Neural progenitor cell (in vitro differentiated cells): ENCODE data around the gene TSPEAR. TPM values are rescaled to one million over a fixed set of nuclear protein-coding genes. Genes with fewer than 3 reads are reported as not detected.
A peak's percentile ranks its signal among the peaks of the same experiment; 100 is the strongest.

ENCODE experiments used
- DNase-seq: peaks from one replicate; pipeline ENCODE4 v3.0.0-alpha.2; 2016; ENCODE audit warnings: low spot score
- H2AFZ ChIP-seq: fragments of 200-600 bp; sonication (generic); replicated peaks from 2 replicates; pipeline ENCODE4 v1.6.1; 2016; ENCODE audit warnings: antibody characterized with exemption
- H3F3A ChIP-seq: fragments of 200-600 bp; sonication (generic); 2 replicates; pipeline ENCODE4 v1.6.1; 2016; ENCODE audit warnings: antibody characterized with exemption, low read depth
- H3K27ac ChIP-seq: fragments of 200-600 bp; sonication (generic); 2 replicates; pipeline ENCODE4 v1.5.1; 2016; ENCODE audit warnings: mild to moderate bottlenecking
- H3K27me3 ChIP-seq: fragments of 200-600 bp; sonication (generic); 2 replicates; pipeline ENCODE4 v1.6.1; 2016; ENCODE audit warnings: mild to moderate bottlenecking, moderate library complexity
- H3K36me3 ChIP-seq: fragments of 200-600 bp; sonication (generic); 2 replicates; pipeline ENCODE4 v1.5.1; 2016
- H3K4me1 ChIP-seq: fragments of 200-600 bp; sonication (generic); 2 replicates; pipeline ENCODE4 v1.6.1; 2016; ENCODE audit warnings: mixed run types
- H3K4me2 ChIP-seq: fragments of 200-600 bp; sonication (generic); 2 replicates; pipeline ENCODE4 v1.6.1; 2016
- H3K4me3 ChIP-seq: fragments of 200-600 bp; sonication (generic); 2 replicates; pipeline ENCODE4 v1.5.1; 2016
- H3K79me2 ChIP-seq: fragments of 200-600 bp; sonication (generic); 2 replicates; pipeline ENCODE4 v1.6.1; 2016; ENCODE audit warnings: low read depth
- H3K9ac ChIP-seq: fragments of 200-600 bp; sonication (generic); 2 replicates; pipeline ENCODE4 v1.6.1; 2016
- H3K9me3 ChIP-seq: fragments of 200-600 bp; sonication (generic); 2 replicates; pipeline ENCODE4 v1.5.1; 2016; ENCODE audit warnings: low read depth
- H4K20me1 ChIP-seq: fragments of 200-600 bp; sonication (generic); 2 replicates; pipeline ENCODE4 v1.6.1; 2016; ENCODE audit warnings: low read depth
- H3K27ac Mint-ChIP-seq: 3 replicates; pipeline ENCODE4 v1.8.0; 2021; ENCODE audit warnings: mixed read lengths
- H3K27me3 Mint-ChIP-seq: 2 replicates; pipeline ENCODE4 v1.8.0; 2022; ENCODE audit warnings: low read depth, mild to moderate bottlenecking, inconsistent platforms, moderate library complexity, mixed read lengths; ENCODE audit not compliant: insufficient read depth
- H3K36me3 Mint-ChIP-seq: 3 replicates; pipeline ENCODE4 v1.8.0; 2021; ENCODE audit warnings: mixed read lengths
- H3K4me1 Mint-ChIP-seq: 3 replicates; pipeline ENCODE4 v1.8.0; 2021; ENCODE audit warnings: mixed read lengths
- H3K4me3 Mint-ChIP-seq: 3 replicates; pipeline ENCODE4 v1.8.0; 2021; ENCODE audit warnings: mild to moderate bottlenecking, moderate library complexity, mixed read lengths
- H3K9me3 Mint-ChIP-seq: 3 replicates; pipeline ENCODE4 v1.8.0; 2020; ENCODE audit warnings: mixed read lengths
- CTCF ChIP-seq: fragments of 200-600 bp; sonication (generic); IDR thresholded peaks from 2 replicates; pipeline ENCODE4 v1.5.1; 2017; ENCODE audit warnings: antibody characterized with exemption, mild to moderate bottlenecking
- EZH2 ChIP-seq: fragments of 200-600 bp; sonication (generic); IDR thresholded peaks from 2 replicates; pipeline ENCODE4 v1.6.1; 2017; ENCODE audit warnings: antibody characterized with exemption, mild to moderate bottlenecking, moderate library complexity
- EZH2phosphoT487 ChIP-seq: fragments of 200-600 bp; sonication (generic); IDR thresholded peaks from 2 replicates; pipeline ENCODE4 v1.6.1; 2017; ENCODE audit warnings: antibody characterized with exemption
- total RNA-seq: library from RNA; depleted of rRNA; stranded (reverse); fragments of >200 nt; gene quantifications from 2 replicates; pipeline ENCODE4 v1.2.3, GENCODE V29; 2015; ENCODE audit warnings: low replicate concordance

The TSPEAR gene
- total RNA-seq, 1 donor from 2014 or later, result not detected

- no peaks in the 10 kb centered on the region for H3K9me3 Mint-ChIP-seq
These were observed 252.2 kb downstream of the TSPEAR start for GRCh38 chr21:44458971-44459711.

GRCh38 chr21:44456915-44457736 is 254.2 kb downstream of the TSPEAR start:
- H3K9ac ChIP-seq, result no peak overlapping the region
- no peaks in the 10 kb centered on the region for H3K36me3 ChIP-seq
- Mint-ChIP-seq H3K4me3 (peak overlapping the region; percentile 79), H3K27ac (no peak overlapping the region), H3K36me3 (no peaks in the 10 kb centered on the region), H3K27me3 (peaks cover 4% of the 10 kb centered on the region), H3K9me3 (peaks cover 12% of the 10 kb centered on the region), H3K4me1 (peaks cover 3% of the 10 kb centered on the region)
- no peak overlapping the region for H3K4me2 ChIP-seq
- no peak overlapping the region for H3K27ac ChIP-seq
- no peak for TF ChIP-seq CTCF
- no peak for TF ChIP-seq EZH2phosphoT487
- no peak for TF ChIP-seq EZH2
- peaks cover 32% of the 10 kb centered on the region for H3K27me3 ChIP-seq
- no peaks in the 10 kb centered on the region for H3K9me3 ChIP-seq
- no peak overlapping the region for H2AFZ ChIP-seq
- no peak overlapping the region for H3K4me3 ChIP-seq
- no peaks in the 10 kb centered on the region for H3K4me1 ChIP-seq
- DNase-seq, result no peak
- H4K20me1 ChIP-seq, result no peaks in the 10 kb centered on the region
- H3F3A ChIP-seq, result no peaks in the 10 kb centered on the region
- H3K79me2 ChIP-seq, result no peaks in the 10 kb centered on the region

More at GRCh38 chr21:44458971-44459711, 252.2 kb downstream of the TSPEAR start:
- peaks cover 15% of the 10 kb centered on the region for H3K27me3 ChIP-seq
- H3K27ac Mint-ChIP-seq, result no peak overlapping the region
- H3K79me2 ChIP-seq, result no peaks in the 10 kb centered on the region
- no peak overlapping the region for H2AFZ ChIP-seq
- no peak for DNase-seq
- H4K20me1 ChIP-seq, result no peaks in the 10 kb centered on the region
- H3K4me2 ChIP-seq, result no peak overlapping the region
- H3K27ac ChIP-seq, result no peak overlapping the region
- H3K27me3 Mint-ChIP-seq, result peaks cover 4% of the 10 kb centered on the region
- no peaks in the 10 kb centered on the region for H3F3A ChIP-seq
- no peaks in the 10 kb centered on the region for H3K36me3 Mint-ChIP-seq
- no peaks in the 10 kb centered on the region for H3K36me3 ChIP-seq
- H3K4me1 Mint-ChIP-seq, result peaks cover 11% of the 10 kb centered on the region
- H3K9me3 ChIP-seq, result no peaks in the 10 kb centered on the region
- no peaks in the 10 kb centered on the region for H3K4me1 ChIP-seq
- H3K4me3 ChIP-seq, result no peak overlapping the region
- TF ChIP-seq CTCF, result no peak
- TF ChIP-seq EZH2, result no peak
- TF ChIP-seq EZH2phosphoT487, result no peak
- H3K9ac ChIP-seq, result no peak overlapping the region
- no peak overlapping the region for H3K4me3 Mint-ChIP-seq

- Mint-ChIP-seq H3K36me3 (no peaks in the 10 kb centered on the region), H3K27me3 (peaks cover 5% of the 10 kb centered on the region), H3K4me3 (peak overlapping the region; percentile 79), H3K9me3 (peaks cover 13% of the 10 kb centered on the region), H3K4me1 (no peaks in the 10 kb centered on the region), H3K27ac (no peak overlapping the region)
- Histone ChIP-seq H3F3A (no peaks in the 10 kb centered on the region), H2AFZ (peak overlapping the region; percentile 76), H3K4me1 (no peaks in the 10 kb centered on the region), H3K27me3 (peaks cover 33% of the 10 kb centered on the region), H3K27ac (no peak overlapping the region), H3K9me3 (no peaks in the 10 kb centered on the region), H3K4me2 (peak overlapping the region; percentile 85), H3K36me3 (no peaks in the 10 kb centered on the region), H4K20me1 (no peaks in the 10 kb centered on the region), H3K9ac (no peak overlapping the region), H3K4me3 (peak overlapping the region; percentile 83), H3K79me2 (no peaks in the 10 kb centered on the region)
- DNase-seq, result no peak
- TF ChIP-seq EZH2 (no peak), EZH2phosphoT487 (peak; percentile 16)
These were observed 255.0 kb downstream of the TSPEAR start for GRCh38 chr21:44456214-44456914.
